KMS-11 (cell line): ENCODE data around the gene LPO.

Source experiments
- H2AFZ ChIP-seq: fragments of 200-600 bp; sonication (generic); 2 replicates; pipeline ENCODE4 v1.6.1; 2016; ENCODE audit warnings: antibody characterized with exemption, mixed run types, low read depth
- H3K27ac ChIP-seq: fragments of 200-600 bp; sonication (generic); 2 replicates; pipeline ENCODE4 v1.6.1; 2016; ENCODE audit warnings: mild to moderate bottlenecking, mixed run types
- H3K27me3 ChIP-seq: fragments of 200-600 bp; sonication (generic); 2 replicates; pipeline ENCODE4 v1.6.1; 2017; ENCODE audit warnings: mild to moderate bottlenecking, low read depth, mixed run types, moderate library complexity; ENCODE audit not compliant: insufficient read depth
- H3K36me3 ChIP-seq: fragments of 200-600 bp; sonication (generic); 2 replicates; pipeline ENCODE4 v1.6.1; 2017; ENCODE audit warnings: mild to moderate bottlenecking, mixed run types; ENCODE audit not compliant: insufficient read depth
- H3K4me1 ChIP-seq: fragments of 200-600 bp; sonication (generic); 2 replicates; pipeline ENCODE4 v1.6.1; 2016; ENCODE audit warnings: mild to moderate bottlenecking, low read depth, mixed run types; ENCODE audit not compliant: poor library complexity, severe bottlenecking
- H3K4me2 ChIP-seq: fragments of 200-600 bp; sonication (generic); 2 replicates; pipeline ENCODE4 v1.7.0; 2016; ENCODE audit warnings: mild to moderate bottlenecking, mixed run types
- H3K4me3 ChIP-seq: fragments of 200-600 bp; sonication (generic); IDR thresholded peaks from 2 replicates; pipeline ENCODE4 v1.6.1; 2017; ENCODE audit warnings: low read depth, low read length, mixed read lengths; ENCODE audit not compliant: insufficient read depth
- H3K79me2 ChIP-seq: fragments of 200-600 bp; sonication (generic); 2 replicates; pipeline ENCODE4 v1.6.1; 2016; ENCODE audit warnings: low read depth, mixed run types; ENCODE audit not compliant: insufficient read depth
- H3K9ac ChIP-seq: fragments of 200-600 bp; sonication (generic); 2 replicates; pipeline ENCODE4 v1.6.1; 2016; ENCODE audit warnings: mild to moderate bottlenecking, mixed run types
- H4K20me1 ChIP-seq: fragments of 200-600 bp; sonication (generic); 2 replicates; pipeline ENCODE4 v1.6.1; 2016; ENCODE audit warnings: mild to moderate bottlenecking, mixed run types; ENCODE audit not compliant: insufficient read depth
- CTCF ChIP-seq: fragments of 200-600 bp; sonication (generic); conservative IDR thresholded peaks from 2 replicates; pipeline ENCODE4 v1.6.1; 2017; ENCODE audit warnings: low read depth, mild to moderate bottlenecking, antibody characterized with exemption, low read length, moderate library complexity, mixed read lengths

LPO gene

GRCh38 chr17:58233543-58233942 lies 4.8 kb upstream of the LPO start:
- peaks cover 8% of the 10 kb centered on the region for H3K4me1 ChIP-seq
- no peaks in the 10 kb centered on the region for H3K79me2 ChIP-seq
- H3K27ac ChIP-seq, result no peak overlapping the region
- H3K4me2 ChIP-seq, result no peak overlapping the region
- no peak overlapping the region for H2AFZ ChIP-seq
- H3K36me3 ChIP-seq, result no peaks in the 10 kb centered on the region
- H3K27me3 ChIP-seq, result peaks cover 17% of the 10 kb centered on the region; the same call in 1 of the 2 replicates
- TF ChIP-seq CTCF, result no peak
- H4K20me1 ChIP-seq, result no peaks in the 10 kb centered on the region
- H3K9ac ChIP-seq, result no peak overlapping the region
- no peak overlapping the region for H3K4me3 ChIP-seq

- no peak overlapping the region for H2AFZ ChIP-seq
- no peak overlapping the region for H3K27ac ChIP-seq
- no peak overlapping the region for H3K4me3 ChIP-seq
- no peaks in the 10 kb centered on the region for H4K20me1 ChIP-seq
- no peaks in the 10 kb centered on the region for H3K36me3 ChIP-seq
- H3K79me2 ChIP-seq, result no peaks in the 10 kb centered on the region
- no peak overlapping the region for H3K9ac ChIP-seq
- no peak overlapping the region for H3K4me2 ChIP-seq
- peaks cover 8% of the 10 kb centered on the region for H3K4me1 ChIP-seq
- H3K27me3 ChIP-seq, result peaks cover 17% of the 10 kb centered on the region; the same call in 1 of the 2 replicates
- no peak for TF ChIP-seq CTCF
Observed at GRCh38 chr17:58234512-58234911, 3.9 kb upstream of the LPO start.

GRCh38 chr17:58235821-58236220 lies 2.6 kb upstream of the LPO start:
- H3K4me3 ChIP-seq, result no peak overlapping the region
- H3K4me1 ChIP-seq, result peaks cover 8% of the 10 kb centered on the region
- no peak overlapping the region for H3K27ac ChIP-seq
- no peaks in the 10 kb centered on the region for H3K79me2 ChIP-seq
- no peak overlapping the region for H3K4me2 ChIP-seq
- H2AFZ ChIP-seq, result no peak overlapping the region
- H3K9ac ChIP-seq, result no peak overlapping the region
- no peaks in the 10 kb centered on the region for H3K36me3 ChIP-seq
- H3K27me3 ChIP-seq, result peaks cover 17% of the 10 kb centered on the region
- H4K20me1 ChIP-seq, result no peaks in the 10 kb centered on the region
- TF ChIP-seq CTCF, result no peak

GRCh38 chr17:58236394-58236793 lies 2.0 kb upstream of the LPO start:
- no peak overlapping the region for H2AFZ ChIP-seq
- no peak overlapping the region for H3K4me2 ChIP-seq
- H3K27ac ChIP-seq, result no peak overlapping the region
- no peak overlapping the region for H3K9ac ChIP-seq
- no peak for TF ChIP-seq CTCF
- H4K20me1 ChIP-seq, result no peaks in the 10 kb centered on the region
- no peaks in the 10 kb centered on the region for H3K36me3 ChIP-seq
- peaks cover 16% of the 10 kb centered on the region for H3K27me3 ChIP-seq
- peaks cover 8% of the 10 kb centered on the region for H3K4me1 ChIP-seq
- no peak overlapping the region for H3K4me3 ChIP-seq
- no peaks in the 10 kb centered on the region for H3K79me2 ChIP-seq
